DLD1 (cell line): ENCODE data around the gene ATP11A.

Experiments used
- in situ Hi-C: cut with HindIII; loops from 2 replicates; pipeline ENCODE4 v1.10.0; 2017; ENCODE audit warnings: low sequenced_read_pairs

Gene ATP11A

GRCh38 chr13:112690283-112690929 is 568 bp downstream of the ATP11A start:
- in situ Hi-C loops: no loop called here

GRCh38 chr13:112692104-112692503 is 2.3 kb downstream of the ATP11A start:
- in situ Hi-C loops: no loop called here

- in situ Hi-C loops: no loop called here
Measured at GRCh38 chr13:112692586-112692985, 2.7 kb downstream of the ATP11A start.

- in situ Hi-C loops: no loop called here
Measured at GRCh38 chr13:112693831-112694497, 4.1 kb downstream of the ATP11A start.

- in situ Hi-C loops: no loop called here
Measured at GRCh38 chr13:112695121-112695520, 5.3 kb downstream of the ATP11A start.

GRCh38 chr13:112696001-112696868 is 6.4 kb downstream of the ATP11A start:
- in situ Hi-C loops: no loop called here

- in situ Hi-C loops: no loop called here
Measured at GRCh38 chr13:112696869-112697465, 7.1 kb downstream of the ATP11A start.

GRCh38 chr13:112697756-112698655 is 8.2 kb downstream of the ATP11A start:
- in situ Hi-C loops: no loop called here

- in situ Hi-C loops: no loop called here
Measured at GRCh38 chr13:112699322-112699918, 9.6 kb downstream of the ATP11A start.

- in situ Hi-C loops: no loop called here
Measured at GRCh38 chr13:112700291-112701060, 10.6 kb downstream of the ATP11A start.

GRCh38 chr13:112702341-112702985 is 12.6 kb downstream of the ATP11A start:
- in situ Hi-C loops: no loop called here

- in situ Hi-C loops: no loop called here
Measured at GRCh38 chr13:112702986-112703379, 13.1 kb downstream of the ATP11A start.

GRCh38 chr13:112703449-112704284 is 13.8 kb downstream of the ATP11A start:
- in situ Hi-C loops: no loop called here

GRCh38 chr13:112704308-112705145 is 14.7 kb downstream of the ATP11A start:
- in situ Hi-C loops: no loop called here

GRCh38 chr13:112705286-112705685 is 15.4 kb downstream of the ATP11A start:
- in situ Hi-C loops: no loop called here

- in situ Hi-C loops: no loop called here
Measured at GRCh38 chr13:112706171-112706570, 16.3 kb downstream of the ATP11A start.
